Fibroblast of skin of right biceps (primary cell): Measurements from ENCODE around the gene CALHM4.
"Not testable (repeated sequence)": the region's sequence is repeated elsewhere in the genome, so short reads cannot be mapped to it uniquely, and the experiment has no call there.

Experiments used
- DNase-seq: peaks from one replicate; pipeline ENCODE4 v3.0.0-alpha.2; 2013

Gene CALHM4

DNA sequence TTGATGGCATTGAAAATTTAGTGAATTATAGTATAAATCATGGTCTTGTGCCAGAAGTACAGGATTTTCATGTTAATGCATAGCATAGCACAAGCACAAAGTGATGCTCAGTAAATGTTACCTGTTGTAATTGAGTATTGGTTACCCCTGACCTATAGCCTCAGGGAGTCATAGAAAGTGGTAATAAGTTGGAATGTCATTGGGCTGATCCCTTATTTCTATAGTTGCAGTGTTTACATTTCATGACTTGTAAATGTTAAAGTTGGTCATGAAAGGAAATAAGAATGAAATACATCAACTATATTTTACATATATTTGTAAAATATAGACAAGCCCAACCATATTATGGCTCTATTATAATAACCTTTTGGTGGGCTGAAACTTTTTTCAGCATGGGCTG, 24.8 kb downstream of the CALHM4 start:
- no peak for DNase-seq

DNA sequence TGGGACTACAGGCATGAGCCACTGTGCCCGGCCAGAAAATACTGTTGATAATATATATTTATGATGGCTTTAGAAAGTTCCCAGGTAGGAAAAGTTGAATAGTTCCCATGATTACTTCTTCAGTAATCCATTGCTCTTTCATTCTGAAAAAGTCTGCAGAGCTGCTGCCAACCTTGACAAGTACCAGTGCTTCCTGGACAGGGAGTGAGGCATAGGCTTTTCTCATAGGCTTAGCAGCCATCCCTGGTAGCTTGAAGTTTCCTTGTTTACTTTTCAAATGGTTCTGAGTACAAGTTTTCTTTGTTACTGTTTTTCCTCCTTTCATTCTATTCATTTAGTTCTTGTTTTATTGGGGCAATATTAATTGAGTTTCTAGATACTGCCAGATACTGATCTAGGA, 25.6 kb downstream of the CALHM4 start:
- DNase-seq = no peak

DNA sequence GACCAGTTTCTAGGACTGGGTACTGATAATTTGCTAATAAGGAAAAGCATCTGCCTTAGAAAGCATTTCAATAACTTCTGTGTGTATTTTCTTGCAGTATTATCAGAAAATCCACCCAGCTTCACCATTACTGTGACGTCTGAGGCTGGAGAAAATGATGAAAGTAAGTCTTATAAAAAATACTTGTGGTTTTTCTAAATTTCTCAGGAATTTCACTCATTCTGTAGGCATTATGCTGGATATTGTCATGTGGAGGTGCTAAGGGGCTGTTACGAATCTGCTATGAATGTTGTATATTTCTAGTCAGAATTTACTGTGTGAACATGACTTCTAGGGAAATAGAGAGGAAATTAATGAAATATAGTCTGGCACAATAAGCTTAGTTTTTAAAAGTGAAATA, 26.6 kb downstream of the CALHM4 start:
- peak; percentile 80 for DNase-seq

DNA sequence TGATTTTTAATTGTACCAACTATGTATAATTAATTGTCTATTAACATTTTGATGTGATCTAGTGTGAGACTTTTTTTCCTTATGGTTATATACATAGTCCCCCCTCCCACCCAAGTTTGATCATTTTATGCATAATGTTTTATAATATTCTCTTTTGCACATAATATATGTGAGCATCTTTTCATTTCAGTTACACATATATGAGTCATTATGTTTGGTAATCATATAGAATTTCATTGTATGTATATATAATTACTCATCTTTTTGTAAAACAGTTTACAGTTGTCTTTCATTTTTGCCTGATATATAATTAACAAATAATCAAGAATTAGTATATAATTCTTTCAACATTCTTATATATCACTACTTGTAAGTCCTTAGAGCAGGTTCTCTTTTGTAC, 32.7 kb downstream of the CALHM4 start:
- DNase-seq = no peak

DNA sequence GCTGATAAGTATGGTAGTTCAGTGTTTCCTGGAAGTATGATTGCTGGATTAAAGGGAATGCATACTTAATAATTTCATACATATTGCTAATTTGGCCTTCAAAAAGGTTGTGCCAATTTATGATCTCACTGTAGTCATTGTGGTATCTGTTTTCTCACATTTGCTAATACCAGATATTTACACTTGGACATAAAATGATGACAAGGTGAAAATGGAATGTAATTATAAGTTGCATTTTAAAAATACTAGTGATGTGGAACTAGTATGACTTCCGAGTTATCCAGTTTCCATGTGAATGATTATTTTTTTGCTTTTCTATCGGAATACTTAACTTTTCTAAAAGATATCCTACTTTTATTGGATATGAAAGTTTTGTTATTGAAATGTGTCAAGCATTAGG, 33.2 kb downstream of the CALHM4 start:
- DNase-seq = no peak

DNA sequence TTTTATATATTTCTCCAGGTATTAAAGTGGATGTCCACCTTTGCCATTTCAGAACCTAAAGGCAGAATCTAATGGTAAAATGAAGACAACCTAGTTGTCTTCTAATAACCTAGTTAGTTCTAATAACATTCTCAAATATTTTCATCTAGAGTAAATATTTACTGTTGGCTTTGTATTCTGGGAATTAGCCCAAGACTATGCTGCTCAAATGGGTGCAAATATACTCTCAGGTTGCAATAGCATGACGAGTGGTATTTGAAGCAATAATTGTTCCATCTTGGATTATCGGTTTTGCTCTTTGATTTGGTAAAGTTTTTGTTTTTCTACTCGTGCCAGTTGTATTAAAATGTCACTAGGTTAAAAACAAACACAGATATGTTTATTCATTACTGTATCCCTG, 41.7 kb downstream of the CALHM4 start:
- DNase-seq = no peak

DNA sequence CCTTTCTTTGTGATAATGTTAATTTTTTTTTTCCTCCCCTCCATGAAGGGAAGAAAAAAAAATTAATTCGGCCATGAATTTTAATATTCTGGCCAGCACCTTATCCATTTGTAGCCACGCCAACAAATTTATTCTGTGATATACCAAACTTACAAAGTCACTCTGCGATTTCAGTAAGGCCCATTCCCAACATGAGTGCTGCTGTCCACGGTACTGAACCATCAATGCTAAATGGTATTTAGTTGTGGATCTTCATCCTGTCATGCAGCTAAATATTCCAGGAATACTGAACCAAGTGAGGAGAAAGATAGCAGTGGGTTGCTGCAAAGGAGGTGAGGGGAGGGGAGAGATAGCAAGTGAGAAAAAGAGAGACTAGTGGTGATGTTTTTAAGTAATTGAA, 43.3 kb downstream of the CALHM4 start:
- peak; percentile 29 for DNase-seq

DNA sequence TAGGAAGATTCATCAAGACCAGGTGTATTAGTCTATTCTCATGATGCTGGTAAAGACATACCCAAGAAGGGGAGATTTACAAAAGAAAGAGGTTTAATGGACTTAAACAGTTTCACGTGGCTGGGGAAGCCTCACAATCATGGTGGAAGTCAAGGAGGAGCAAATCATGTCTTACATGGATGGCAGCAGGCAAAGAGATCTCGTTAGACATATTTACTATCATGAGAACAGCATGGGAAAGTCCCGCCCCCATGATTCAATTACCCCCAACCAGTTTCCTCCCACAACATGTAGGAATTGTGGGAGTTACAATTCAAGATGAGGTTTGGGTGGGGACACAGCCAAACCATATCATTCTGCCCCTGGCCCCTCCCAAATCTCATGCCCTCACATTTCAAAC, 50.4 kb downstream of the CALHM4 start:
- not testable (repeated sequence) for DNase-seq

DNA sequence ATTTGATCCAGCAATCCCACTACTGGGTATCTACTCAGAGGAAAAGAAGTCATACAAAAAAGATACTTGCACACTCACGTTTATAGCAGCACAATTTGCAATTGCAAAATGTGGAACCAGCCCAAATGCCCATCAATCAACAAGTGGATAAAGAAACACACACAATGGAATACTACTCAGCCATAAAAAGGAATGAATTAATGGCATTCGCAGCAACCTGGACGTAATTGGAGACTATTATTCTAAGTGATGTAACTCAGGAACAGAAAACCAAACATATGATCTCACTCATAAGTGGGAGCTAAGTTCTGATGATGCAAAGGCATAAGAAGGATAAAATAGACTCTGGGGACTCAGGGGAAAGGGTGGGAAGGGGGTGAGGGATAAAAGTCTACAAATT, 51.3 kb downstream of the CALHM4 start:
- DNase-seq = not testable (repeated sequence)

DNA sequence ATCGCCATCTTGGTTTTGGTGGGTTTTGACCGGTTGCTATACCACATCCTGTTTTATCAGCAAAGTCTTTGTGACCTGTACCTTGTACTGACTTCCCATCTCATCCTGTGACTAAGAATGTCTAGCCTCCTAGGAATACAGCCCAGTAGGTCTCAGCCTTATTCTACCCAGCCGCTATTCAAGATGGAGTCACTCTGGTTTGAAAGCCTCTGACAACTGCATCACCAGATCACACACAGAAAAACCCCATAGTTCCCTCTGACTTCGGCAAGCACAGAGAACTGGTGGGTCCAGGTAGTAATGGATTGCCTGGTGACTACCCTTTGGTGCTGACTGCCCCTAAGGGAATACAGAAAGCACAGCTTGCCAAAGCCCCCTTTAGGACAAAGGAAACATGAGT, 52.4 kb downstream of the CALHM4 start:
- no peak for DNase-seq
